ENCODE measurements around the gene EHMT2.
"Not testable (repeated sequence)": the region's sequence is repeated elsewhere in the genome, so short reads cannot be mapped to it uniquely, and the experiment has no call there.

The EHMT2 gene

DNA sequence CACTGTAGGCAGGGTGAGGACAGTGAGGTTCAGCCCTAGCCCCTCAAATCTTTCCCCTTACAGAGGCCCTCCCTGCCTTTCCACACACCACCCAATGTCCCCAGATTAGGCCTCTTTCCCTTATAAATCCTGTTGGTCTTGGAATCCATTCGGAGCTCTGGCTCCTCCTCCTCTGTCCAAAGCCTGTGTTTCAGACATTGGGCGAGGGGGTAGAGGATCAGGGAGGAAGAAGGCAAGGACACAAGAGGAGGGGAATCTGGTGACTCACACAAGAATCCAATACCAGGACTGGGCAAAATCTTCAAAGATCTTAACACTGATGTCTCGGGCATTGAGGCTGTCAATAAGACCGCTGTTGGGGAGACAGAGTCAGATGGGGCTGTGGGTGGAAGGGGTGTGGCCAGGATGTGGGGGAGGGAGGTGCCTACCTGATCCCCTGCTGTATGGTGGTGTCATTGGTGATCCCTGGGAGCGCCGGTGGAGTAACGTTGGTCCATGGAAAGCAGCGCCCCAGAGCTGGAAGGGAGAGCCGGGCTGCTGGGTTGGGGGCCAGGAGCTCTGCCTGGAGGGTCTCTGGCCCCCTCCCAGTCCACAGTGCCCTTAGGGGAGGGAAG, 26.3 kb downstream of the EHMT2 start:
- peak; percentile 27 for DNase-seq (ENCODE audit: low read depth, low spot score)

DNA sequence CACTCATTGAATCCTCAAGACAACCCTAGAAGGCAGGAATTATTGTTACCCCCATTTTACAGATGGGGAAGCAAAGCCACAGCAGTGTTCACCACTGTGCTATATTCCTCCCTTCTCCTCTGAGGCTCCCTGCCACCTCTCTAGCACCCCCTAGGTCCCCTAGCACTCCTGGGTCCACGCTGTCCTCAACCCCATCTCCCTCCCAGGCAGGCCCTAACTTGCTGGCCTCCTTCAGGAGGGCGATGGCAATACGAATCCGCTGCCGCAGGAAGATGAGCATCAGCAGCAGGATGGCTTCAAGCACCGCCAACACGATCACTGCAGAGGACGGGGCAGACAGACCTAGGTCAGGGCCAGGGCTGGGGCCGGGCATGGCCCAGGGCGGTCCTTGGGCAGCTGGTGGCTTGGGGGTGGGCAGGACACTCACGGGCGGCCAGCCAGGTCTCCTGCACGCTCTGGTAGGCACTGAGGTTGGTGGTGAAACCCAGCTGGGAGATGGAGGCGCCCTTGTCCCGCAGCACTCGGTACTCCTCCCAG, 27.0 kb downstream of the EHMT2 start:
- no peak for DNase-seq (ENCODE audit: low read depth, low spot score)

DNA sequence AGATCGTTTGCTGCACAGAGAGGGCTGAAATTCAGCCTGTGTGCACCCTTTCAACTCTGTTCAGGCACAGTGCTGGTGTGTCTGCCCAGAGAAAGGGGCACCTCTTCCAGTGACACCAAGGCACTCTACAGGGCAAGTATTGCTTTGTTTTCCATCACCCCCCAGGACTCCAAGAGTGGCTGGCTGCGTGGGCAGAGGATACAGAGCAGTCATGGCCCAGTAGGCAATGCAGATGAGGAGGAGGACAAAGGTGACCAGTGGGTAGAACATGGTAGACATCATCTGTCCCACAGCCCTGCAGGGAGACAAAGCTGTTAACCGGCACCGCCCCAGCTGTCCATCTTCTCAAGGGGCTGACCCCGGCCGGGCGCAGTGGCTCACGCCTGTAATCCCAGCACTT, 28.2 kb downstream of the EHMT2 start:
- DNase-seq (ENCODE audit: low read depth, low spot score) = no peak

DNA sequence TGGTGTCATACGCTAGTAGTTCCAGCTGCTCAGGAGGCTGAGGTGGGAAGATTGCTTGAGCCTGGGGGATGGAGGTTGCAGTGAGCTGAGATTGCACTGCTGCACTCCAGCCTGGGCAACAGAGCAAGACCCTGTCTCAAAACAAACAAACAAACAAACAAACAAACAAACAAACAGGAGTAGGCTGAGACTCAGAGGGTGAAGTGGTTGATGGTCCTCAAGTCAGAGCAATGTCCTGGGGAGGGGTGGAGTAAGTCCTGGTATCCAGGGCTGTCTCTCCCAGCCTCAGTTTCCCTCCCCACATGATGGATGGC, 28.9 kb downstream of the EHMT2 start:
- not testable (repeated sequence) for DNase-seq (ENCODE audit: low read depth, low spot score)

DNA sequence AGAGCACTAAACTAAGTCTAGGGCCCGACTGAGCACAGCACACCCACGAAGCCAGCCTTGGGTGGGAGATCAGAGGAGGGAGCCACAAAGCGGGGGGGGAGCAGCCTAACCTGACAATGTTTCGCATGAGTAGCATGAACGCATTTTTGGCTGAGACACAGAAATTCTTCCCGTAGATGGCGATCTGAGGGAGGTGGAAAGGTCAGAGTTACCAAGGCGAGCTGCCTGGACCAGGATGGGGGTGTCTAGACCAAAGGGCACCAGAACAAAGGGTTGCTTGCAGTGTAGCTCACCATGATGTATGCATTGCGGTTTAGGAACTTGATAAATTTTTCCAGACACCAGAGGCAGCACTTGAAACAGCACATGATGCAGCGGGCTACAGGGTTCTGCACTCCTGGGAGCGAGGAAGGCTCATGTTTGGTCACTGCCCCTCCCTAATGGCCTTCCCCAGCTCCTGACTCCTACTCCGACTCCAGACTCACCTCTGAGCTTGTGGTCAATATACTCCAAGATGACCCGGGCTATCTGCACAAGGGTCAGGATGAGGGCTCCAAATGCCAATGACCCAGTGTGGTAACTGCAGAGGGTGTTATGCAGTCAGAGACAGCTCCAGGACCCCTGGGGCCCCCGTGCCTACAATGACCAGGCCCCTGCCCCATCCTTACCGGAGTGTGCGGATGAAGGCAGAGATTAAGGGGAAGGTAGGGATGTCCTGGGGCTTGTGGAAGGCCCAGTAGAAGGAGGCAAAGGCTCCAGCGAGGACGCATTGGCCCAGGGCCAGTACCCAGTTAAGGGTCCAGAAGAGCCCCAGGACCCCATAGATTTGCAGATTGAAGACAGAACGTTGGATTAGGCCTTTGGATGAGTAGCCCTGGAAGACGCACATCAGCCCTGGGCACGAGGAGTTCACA, 32.0 kb downstream of the EHMT2 start:
- no peak for DNase-seq (ENCODE audit: low read depth, low spot score)

DNA sequence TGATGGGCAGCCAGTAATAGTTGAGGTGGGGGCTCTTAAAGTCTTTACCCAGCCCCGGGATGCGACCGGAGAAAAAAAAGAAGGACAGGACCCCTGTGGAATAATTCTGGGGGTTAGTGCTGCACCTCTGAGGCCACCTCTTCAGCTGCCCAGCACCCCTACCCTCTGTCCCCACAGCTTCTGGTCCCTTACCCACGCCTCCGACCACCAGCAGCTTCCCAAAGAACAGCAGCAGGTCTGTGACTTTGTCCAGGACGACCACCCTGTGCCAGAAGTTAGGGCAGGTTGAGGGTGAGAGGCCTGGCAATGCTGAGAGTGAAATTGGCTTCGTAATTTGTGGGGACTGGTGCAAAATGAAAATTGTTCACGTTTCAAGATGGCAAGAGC, 32.7 kb downstream of the EHMT2 start:
- DNase-seq (ENCODE audit: low read depth, low spot score) = no peak

DNA sequence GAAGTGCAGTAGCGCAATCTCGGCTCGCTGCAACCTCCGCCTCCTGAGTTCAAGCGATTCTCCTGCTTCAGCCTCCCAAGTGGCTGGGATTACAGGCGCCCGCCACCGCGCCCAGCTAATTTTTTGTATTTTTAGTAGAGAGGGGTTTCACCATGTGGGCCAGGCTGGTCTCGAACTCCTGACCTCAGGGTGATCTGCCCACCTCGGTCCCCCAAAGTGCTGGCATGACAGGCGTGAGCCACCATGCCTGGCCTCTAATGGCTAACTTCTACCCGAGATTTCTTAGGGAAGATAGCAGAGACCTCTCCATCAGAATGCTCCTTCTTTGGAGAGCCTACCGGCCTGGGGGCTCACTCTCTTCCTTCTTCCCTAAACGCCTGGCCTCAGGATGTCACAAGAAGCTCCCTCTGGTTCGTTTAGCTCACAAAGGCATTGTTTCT, 33.4 kb downstream of the EHMT2 start:
- DNase-seq (ENCODE audit: low read depth, low spot score) = not testable (repeated sequence)

DNA sequence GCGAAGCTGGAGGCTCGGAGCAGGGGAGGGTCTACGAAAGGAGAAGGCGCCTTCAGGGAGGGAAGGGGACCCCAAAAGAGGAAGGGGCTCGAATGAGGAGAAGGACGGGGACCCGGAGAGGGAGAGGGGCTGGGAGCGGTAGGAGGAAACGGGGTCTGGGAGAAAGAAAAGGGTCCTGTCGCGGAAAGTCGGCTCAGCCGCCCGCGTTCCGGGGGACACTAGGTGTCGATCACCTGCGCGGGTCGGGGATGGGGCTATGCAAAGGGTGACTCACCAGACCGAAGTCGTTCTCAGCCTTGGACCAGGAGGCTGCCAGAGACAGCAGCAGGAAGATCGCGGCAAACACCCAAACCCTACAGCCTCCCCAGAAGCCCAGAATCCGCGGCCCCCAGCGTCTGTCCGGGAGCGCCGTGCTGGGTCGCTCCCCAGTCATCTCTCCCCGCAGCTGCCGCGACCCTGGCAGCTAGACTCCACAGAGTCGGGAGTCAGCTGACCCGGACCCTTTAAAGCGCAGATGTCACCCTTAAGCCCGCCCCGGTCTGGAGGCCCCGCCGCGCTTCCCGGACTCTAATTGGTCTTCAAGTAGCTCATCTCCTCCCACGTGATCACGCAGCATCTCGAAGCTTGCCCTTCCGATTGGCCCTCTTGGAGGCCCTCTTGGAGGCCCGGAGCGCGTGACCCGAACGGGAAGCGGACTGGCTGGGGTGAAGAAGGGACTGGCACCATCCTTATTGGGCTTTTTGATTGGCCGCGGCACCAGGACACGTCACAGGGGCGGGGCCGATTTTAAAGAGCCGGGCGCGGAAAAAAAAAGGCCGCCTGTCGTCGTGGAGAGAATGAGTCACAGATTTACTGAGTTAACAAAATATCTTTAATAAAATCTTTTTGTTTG, 34.9 kb downstream of the EHMT2 start, which contains the start of gene NEU1:
Gene NEU1, minus strand, starts transcription at position 478 of the 892 bp plus-strand sequence. Its CDS starts 45 bp downstream, at position 433.
- peak; percentile 100 for DNase-seq (ENCODE audit: low read depth, low spot score)

DNA sequence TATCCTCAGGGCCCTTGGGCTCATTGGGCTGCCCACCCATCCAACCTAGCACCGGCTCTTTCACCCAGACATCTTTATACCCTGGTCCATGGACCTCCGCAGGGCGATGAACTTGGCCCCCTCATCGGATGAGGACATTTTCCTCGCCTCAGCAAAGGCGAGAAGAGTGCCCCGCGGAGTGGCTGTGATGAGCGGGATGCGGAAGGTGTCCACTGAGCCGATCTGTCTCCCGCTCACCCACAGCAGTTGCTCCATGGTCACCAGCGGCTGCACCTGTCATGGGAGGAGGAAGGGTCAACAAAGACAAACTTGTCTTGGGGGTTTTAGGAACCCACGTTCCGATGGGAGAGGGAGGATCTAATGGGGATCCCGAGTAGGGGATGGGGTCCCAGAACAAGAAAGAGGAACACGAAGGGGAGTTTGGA, 35.6 kb downstream of the EHMT2 start:
- DNase-seq (ENCODE audit: low read depth, low spot score) = no peak

DNA sequence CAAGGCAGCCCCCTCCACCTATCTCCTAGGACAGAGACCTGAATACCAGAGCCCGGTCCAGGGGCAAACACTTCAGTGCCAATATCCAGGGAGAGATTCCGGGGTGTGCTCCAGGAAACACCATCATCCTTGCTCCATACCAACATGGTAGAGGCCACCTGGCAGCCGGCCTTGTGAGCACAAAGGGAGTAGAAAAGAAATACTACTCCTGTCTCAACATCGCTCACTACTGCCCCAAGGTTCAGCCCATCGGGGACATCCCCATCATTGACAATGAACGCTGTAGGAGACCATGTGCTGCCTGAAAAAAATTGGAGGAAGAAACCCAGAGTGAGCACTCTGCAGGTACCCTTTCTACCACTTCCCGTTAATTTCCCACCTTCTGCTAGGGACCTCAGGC, 36.3 kb downstream of the EHMT2 start:
- no peak for DNase-seq (ENCODE audit: low read depth, low spot score)

DNA sequence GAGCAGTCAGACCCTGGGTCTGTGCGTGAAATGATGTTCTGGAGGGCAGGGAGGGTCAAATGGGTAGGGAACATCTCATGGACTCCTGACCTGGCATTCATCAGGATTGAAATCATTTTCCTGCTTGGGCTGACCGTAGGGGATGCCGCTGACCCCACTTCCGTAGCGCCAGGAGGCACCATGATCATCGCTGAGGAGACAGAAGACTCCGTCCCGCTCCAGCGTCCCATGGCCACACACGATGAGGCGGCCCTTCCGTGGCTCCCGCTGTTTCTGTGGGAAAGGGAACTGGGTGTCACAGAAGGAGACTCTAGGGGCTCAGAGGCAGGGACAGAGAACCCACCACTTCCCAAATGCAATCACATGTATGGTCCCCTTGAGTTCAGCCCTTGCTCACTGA, 37.1 kb downstream of the EHMT2 start:
- DNase-seq (ENCODE audit: low read depth, low spot score) = no peak

DNA sequence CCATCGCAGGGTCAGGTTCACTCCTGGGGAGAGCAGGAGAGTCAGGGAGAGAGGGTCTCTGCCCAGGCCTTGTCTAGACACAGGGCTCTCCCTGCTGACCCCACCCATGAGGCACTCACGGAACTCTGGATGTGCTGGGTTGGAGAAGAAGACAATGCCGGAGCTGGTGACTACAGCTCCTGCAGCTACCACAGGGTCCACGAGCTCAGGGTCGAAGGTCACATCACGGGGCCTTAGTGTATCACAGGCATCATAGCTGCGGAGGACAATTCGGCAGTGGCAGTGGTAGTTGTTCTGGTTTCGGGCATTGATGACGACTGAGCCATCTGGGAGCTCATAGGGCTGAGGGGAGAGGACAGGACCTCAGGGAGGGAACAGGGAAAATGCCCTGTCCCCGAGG, 37.6 kb downstream of the EHMT2 start:
- no peak for DNase-seq (ENCODE audit: low read depth, low spot score)

DNA sequence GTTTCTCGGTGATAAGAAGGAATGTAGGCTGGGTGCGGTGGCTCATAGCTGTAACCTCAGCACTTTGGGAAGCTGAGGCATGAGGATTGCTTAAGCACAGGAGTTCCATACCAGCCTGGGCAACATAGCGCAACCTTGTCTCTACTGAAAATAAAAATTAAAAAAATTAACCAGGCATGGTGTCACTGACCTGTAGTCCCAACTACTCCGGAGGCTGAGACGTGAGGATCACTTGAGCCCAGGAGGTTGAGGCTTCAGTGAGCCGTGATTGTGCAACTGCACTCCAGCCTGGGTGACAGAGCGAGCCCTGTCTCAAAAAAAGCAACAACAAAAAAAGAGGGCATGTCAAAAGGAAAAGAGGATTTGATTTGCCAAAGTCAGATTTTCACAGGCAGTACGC, 38.8 kb downstream of the EHMT2 start:
- DNase-seq (ENCODE audit: low read depth, low spot score) = no peak

DNA sequence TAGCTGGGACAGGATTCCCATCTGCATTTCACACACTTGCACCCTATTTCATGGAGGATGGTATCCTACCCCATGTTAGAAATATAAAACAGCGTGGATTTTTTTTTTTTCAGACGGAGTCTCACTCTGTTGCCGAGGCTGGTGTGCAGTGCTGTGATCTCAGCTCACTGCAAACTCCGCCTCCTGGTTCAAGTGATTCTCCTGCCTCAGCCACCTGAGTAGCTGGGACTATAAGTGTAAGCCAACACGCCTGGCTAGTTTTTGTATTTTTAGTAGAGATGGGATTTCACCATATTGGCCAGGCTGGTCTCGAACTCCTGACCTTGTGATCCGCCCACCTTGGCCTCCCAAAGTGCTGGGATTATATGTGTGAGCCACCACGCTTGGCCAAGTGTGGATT, 39.7 kb downstream of the EHMT2 start:
- DNase-seq (ENCODE audit: low read depth, low spot score) = not testable (repeated sequence)

DNA sequence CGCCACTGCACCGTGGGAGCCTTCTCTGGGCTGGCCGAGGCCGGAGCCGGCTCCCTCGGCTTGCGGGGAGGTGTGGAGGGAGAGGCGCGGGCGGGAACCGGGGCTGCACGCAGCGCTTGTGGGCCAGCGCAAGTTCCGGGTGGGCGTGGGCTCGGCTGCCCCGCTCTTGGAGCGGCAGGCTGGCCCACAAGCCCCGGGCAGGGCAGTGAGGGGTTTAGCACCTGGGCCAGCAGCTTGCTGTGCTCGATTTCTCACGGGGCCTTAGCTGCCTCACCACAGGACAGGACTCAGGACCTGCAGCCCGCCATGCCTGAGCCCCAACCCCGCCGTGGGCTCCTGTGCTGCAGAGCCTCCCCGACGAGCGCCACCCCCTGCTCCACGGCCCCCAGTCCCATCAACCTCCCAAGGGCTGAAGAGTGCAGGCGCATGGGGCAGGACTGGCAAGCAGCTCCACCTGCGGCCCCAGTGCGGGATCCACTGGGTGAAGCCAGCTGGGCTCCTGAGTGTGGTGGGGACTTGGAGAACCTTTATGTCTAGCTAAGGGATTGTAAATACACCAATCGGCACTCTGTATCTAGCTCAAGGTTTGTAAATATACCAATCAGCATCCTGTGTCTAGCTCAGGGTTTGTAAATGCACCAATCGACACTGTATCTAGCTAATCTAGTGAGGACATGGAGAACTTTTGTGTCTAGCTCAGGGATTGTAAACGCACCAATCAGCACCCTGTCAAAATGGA, 45.3 kb downstream of the EHMT2 start:
- not testable (repeated sequence) for DNase-seq (ENCODE audit: low read depth, low spot score)

DNA sequence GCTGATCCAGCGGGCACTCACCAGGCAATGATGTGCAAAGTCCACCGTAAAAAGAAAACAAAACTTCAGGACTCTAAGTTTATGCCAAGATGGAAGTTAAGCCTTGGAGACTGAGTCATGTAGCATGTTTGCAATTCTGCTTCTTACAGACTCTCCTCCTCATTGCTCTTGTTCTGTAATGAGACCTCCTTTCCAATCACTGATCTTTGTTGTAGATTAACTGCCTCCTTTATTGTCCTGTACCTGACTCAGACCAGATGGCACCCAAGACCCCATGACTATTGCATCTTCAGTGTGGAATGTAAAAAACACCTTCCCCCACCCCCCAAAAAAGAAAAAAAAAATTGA, 46.0 kb downstream of the EHMT2 start:
- DNase-seq (ENCODE audit: low read depth, low spot score) = no peak

DNA sequence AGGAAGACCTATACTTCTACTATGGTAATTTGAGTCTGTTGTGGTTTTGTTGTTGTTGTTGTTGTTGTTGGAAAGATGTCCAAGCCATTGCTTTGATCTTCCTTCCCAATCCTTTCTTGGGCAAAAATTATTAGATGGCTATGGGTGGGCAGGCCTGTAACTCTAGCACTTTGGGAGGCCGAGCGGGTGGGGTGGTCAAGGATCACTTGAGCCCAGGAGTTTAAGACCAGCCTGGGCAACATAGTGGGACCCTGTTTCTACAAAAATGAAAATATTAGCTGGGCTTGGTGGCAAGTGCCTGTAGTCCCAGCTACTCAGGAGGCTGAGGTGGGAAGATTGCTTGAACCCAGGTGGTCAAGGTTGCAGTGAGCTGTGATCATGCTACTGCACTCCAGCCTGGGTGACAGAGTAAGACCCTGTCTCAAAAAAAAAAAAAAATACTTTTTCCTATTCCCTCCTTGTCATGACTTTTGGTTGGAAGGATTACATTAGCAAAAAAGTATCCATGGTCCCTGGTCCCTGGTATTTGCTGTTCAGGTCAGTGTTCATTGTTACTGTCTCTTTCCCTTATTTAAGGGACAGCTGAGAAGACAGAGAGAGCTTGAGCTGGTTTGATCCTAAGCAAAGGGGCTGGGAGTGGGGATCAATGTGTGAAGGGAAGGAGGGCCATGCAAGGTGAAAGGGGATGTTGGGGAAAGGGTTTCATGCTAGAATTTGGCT, 46.6 kb downstream of the EHMT2 start:
- DNase-seq (ENCODE audit: low read depth, low spot score) = no peak

DNA sequence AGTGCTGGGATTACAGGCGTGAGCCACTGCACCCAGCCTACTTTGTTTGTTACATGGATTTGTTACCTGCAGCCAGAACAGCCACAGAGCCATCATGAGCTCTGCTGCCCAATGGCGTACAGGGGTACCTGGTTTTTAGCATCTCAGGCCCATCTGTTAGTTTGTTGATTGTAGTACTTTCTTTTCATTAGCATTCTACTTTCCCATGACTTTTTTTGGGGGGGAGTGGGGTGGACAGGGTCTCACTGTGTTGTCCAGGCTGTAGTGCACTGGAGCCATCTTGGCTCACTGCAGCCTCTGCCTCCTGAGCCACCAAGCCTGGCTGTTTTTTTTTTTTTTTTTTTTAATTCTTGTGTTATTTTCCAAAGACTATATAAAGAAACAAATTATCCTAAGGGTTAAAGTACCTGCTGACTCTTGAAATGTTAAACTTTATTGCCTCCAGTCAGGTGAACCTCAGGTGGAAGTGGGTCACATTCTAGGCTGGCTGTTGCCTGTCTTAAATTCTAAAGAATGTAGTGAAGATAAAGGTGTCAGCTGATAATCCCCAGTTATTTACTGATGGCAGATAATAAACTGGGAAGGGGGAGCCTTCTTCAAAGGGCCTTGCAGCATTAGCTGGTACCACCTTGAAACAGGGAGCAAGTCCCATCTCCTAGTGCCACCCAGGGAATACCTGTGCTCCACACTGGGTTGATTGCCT, 50.1 kb downstream of the EHMT2 start:
- DNase-seq (ENCODE audit: low read depth, low spot score) = no peak

DNA sequence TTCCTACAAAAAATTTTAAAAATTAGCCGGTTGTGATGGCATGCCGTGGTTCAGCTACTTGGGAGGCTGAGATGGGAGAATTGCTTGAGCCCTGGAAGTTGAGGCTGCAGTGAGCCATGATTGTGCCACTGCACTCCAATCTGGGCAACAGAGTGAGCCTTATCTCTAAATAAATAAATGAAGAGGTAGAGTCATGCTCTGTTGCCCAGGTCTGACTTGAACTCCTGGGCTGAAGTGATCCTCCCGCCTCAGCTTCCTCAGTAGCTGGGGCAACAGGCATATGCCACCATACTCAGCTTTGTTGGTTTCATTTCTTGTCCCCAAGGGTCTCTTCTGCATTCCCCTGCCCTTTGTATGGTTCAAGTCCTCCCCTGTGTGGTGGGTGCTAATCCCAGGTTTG, 53.0 kb downstream of the EHMT2 start:
- DNase-seq (ENCODE audit: low read depth, low spot score) = no peak

DNA sequence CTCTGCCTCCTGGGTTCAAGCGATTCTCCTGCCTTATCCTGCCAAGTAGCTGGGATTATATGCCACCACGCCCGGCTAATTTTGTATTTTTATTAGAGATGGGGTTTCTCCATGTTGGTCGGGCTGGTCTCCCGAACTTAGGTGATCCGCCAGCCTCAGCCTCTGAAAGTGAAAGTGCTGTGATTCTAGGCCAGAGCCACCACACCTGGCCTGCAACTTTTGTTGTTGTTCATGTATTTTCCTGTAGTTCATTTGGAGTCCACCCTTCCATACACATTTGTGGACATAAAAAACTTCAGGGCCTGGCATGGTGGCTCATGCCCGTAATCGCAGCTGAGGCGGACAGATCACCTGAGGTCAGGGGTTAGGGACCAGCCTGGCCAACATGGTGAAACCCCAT, 55.4 kb downstream of the EHMT2 start:
- no peak for DNase-seq (ENCODE audit: low read depth, low spot score)

All from ELF-1 (cell line).